IPS-NIHi7 (cell line): Measurements from ENCODE around the gene COMMD1.
"Not testable (repeated sequence)": the region's sequence is repeated elsewhere in the genome, so short reads cannot be mapped to it uniquely, and the experiment has no call there.

Experiments used
- DNase-seq: peaks from one replicate; pipeline ENCODE4 v3.0.0; 2012; ENCODE audit warnings: mixed read lengths; ENCODE audit errors: extremely low spot score

Gene COMMD1

GRCh38 chr2:61905372-61906185 lies at the start of gene COMMD1:
COMMD1 (plus strand) TSS chr2:61905674; CDS start chr2:61905679, 5 bp downstream.
- DNase-seq = peak; percentile 74

- no peak for DNase-seq
Measured at GRCh38 chr2:61857224-61857623, 48.2 kb upstream of the COMMD1 start.

GRCh38 chr2:61862085-61862484 lies 43.4 kb upstream of the COMMD1 start:
- DNase-seq = no peak

GRCh38 chr2:61866482-61867089 lies 38.9 kb upstream of the COMMD1 start:
- DNase-seq = not testable (repeated sequence)

- DNase-seq = no peak
Measured at GRCh38 chr2:61876400-61876799, 29.1 kb upstream of the COMMD1 start.

- no peak for DNase-seq
Measured at GRCh38 chr2:61877571-61878245, 27.8 kb upstream of the COMMD1 start.

GRCh38 chr2:61878761-61879160 lies 26.7 kb upstream of the COMMD1 start:
- no peak for DNase-seq

- not testable (repeated sequence) for DNase-seq
Measured at GRCh38 chr2:61879351-61879750, 26.1 kb upstream of the COMMD1 start.

- no peak for DNase-seq
Measured at GRCh38 chr2:61882850-61883249, 22.6 kb upstream of the COMMD1 start.

- DNase-seq = no peak
Measured at GRCh38 chr2:61885896-61886603, 19.4 kb upstream of the COMMD1 start.

GRCh38 chr2:61887717-61888266 lies 17.7 kb upstream of the COMMD1 start:
- DNase-seq = no peak

GRCh38 chr2:61888267-61889055 lies 17.0 kb upstream of the COMMD1 start, which contains the start of gene CCT4:
CCT4 (minus strand) TSS chr2:61888656; CDS start chr2:61888507, 149 bp downstream.
- peak; percentile 89 for DNase-seq

GRCh38 chr2:61898810-61899209 lies 6.7 kb upstream of the COMMD1 start:
- no peak for DNase-seq

GRCh38 chr2:61900281-61900680 lies 5.2 kb upstream of the COMMD1 start:
- no peak for DNase-seq

- DNase-seq = no peak
Measured at GRCh38 chr2:61906186-61906470, 654 bp downstream of the COMMD1 start.

GRCh38 chr2:61909116-61909515 lies 3.6 kb downstream of the COMMD1 start:
- no peak for DNase-seq

- no peak for DNase-seq
Measured at GRCh38 chr2:61910603-61911002, 5.1 kb downstream of the COMMD1 start.

- DNase-seq = no peak
Measured at GRCh38 chr2:61911510-61911909, 6.0 kb downstream of the COMMD1 start.

GRCh38 chr2:61914794-61915193 lies 9.3 kb downstream of the COMMD1 start:
- DNase-seq = not testable (repeated sequence)

- no peak for DNase-seq
Measured at GRCh38 chr2:61920548-61920947, 15.1 kb downstream of the COMMD1 start.

- DNase-seq = no peak
Measured at GRCh38 chr2:61922714-61923113, 17.2 kb downstream of the COMMD1 start.
